ENCODE results near the gene HEG1.

HEG1 gene

GRCh38 chr3:125014570-125015179 lies 41.1 kb downstream of the HEG1 start:
- no peak for DNase-seq (ENCODE audit: low read depth, low spot score)

- no peak for DNase-seq (ENCODE audit: low read depth, low spot score)
Measured at GRCh38 chr3:125013095-125013494, 42.7 kb downstream of the HEG1 start.

GRCh38 chr3:125011941-125012340 lies 43.9 kb downstream of the HEG1 start:
- no peak for DNase-seq (ENCODE audit: low read depth, low spot score)

GRCh38 chr3:125010393-125010792 lies 45.4 kb downstream of the HEG1 start:
- DNase-seq (ENCODE audit: low read depth, low spot score) = no peak

- DNase-seq (ENCODE audit: low read depth, low spot score) = no peak
Measured at GRCh38 chr3:125008766-125009165, 47.0 kb downstream of the HEG1 start.

GRCh38 chr3:125006291-125006731 lies 49.5 kb downstream of the HEG1 start:
- DNase-seq (ENCODE audit: low read depth, low spot score) = no peak

GRCh38 chr3:125005676-125006075 lies 50.1 kb downstream of the HEG1 start:
- no peak for DNase-seq (ENCODE audit: low read depth, low spot score)

GRCh38 chr3:125005222-125005621 lies 50.6 kb downstream of the HEG1 start:
- DNase-seq (ENCODE audit: low read depth, low spot score) = no peak

GRCh38 chr3:125003859-125004595 lies 51.8 kb downstream of the HEG1 start:
- DNase-seq (ENCODE audit: low read depth, low spot score) = no peak

- DNase-seq (ENCODE audit: low read depth, low spot score) = no peak
Measured at GRCh38 chr3:125003369-125003853, 52.4 kb downstream of the HEG1 start.

- DNase-seq (ENCODE audit: low read depth, low spot score) = no peak
Measured at GRCh38 chr3:125002414-125003368, 53.1 kb downstream of the HEG1 start.

- no peak for DNase-seq (ENCODE audit: low read depth, low spot score)
Measured at GRCh38 chr3:125001557-125002413, 54.0 kb downstream of the HEG1 start.

- DNase-seq (ENCODE audit: low read depth, low spot score) = no peak
Measured at GRCh38 chr3:125000661-125001060, 55.1 kb downstream of the HEG1 start.

- DNase-seq (ENCODE audit: low read depth, low spot score) = no peak
Measured at GRCh38 chr3:124999897-125000435, 55.8 kb downstream of the HEG1 start.

- DNase-seq (ENCODE audit: low read depth, low spot score) = no peak
Measured at GRCh38 chr3:124999317-124999716, 56.5 kb downstream of the HEG1 start.

GRCh38 chr3:124998247-124998630 lies 57.6 kb downstream of the HEG1 start:
- no peak for DNase-seq (ENCODE audit: low read depth, low spot score)

- DNase-seq (ENCODE audit: low read depth, low spot score) = no peak
Measured at GRCh38 chr3:124997303-124998246, 58.2 kb downstream of the HEG1 start.

GRCh38 chr3:124995460-124995994 lies 60.3 kb downstream of the HEG1 start:
- DNase-seq (ENCODE audit: low read depth, low spot score) = no peak

GRCh38 chr3:124993466-124993865 lies 62.3 kb downstream of the HEG1 start:
- DNase-seq (ENCODE audit: low read depth, low spot score) = no peak
